GM12865 (cell line): ENCODE data around the gene PPP2R2B.

Experiments
- DNase-seq: peaks from one replicate; pipeline ENCODE4 v3.0.0; 2010; ENCODE audit warnings: low read depth
- H3K4me3 ChIP-seq: 2 replicates; pipeline ENCODE4 v1.5.1; 2011; ENCODE audit warnings: mild to moderate bottlenecking, low read depth, low read length, control low read depth
- CTCF ChIP-seq: IDR thresholded peaks from 2 replicates; pipeline ENCODE4 v1.5.1; 2011; ENCODE audit warnings: low read length, control low read depth, low read depth, inconsistent platforms; ENCODE audit not compliant: insufficient read depth; ENCODE audit errors: missing control alignments

The PPP2R2B gene

GRCh38 chr5:146653560-146653959 lies 225.0 kb downstream of the PPP2R2B start:
- TF ChIP-seq CTCF = no peak
- DNase-seq = no peak
- H3K4me3 ChIP-seq = no peak overlapping the region

- no peak for DNase-seq
- H3K4me3 ChIP-seq = no peak overlapping the region
- no peak for TF ChIP-seq CTCF
Measured at GRCh38 chr5:146652547-146652946, 226.0 kb downstream of the PPP2R2B start.

GRCh38 chr5:146647656-146648199 lies 230.8 kb downstream of the PPP2R2B start:
- H3K4me3 ChIP-seq = no peak overlapping the region
- TF ChIP-seq CTCF = no peak
- DNase-seq = no peak

- TF ChIP-seq CTCF = no peak
- H3K4me3 ChIP-seq = no peak overlapping the region
- DNase-seq = no peak
Measured at GRCh38 chr5:146646441-146646840, 232.1 kb downstream of the PPP2R2B start.

- TF ChIP-seq CTCF = no peak
- H3K4me3 ChIP-seq = no peak overlapping the region
- no peak for DNase-seq
Measured at GRCh38 chr5:146645342-146645741, 233.2 kb downstream of the PPP2R2B start.

GRCh38 chr5:146644831-146645230 lies 233.7 kb downstream of the PPP2R2B start:
- no peak for DNase-seq
- TF ChIP-seq CTCF = no peak
- no peak overlapping the region for H3K4me3 ChIP-seq

GRCh38 chr5:146643776-146644175 lies 234.8 kb downstream of the PPP2R2B start:
- TF ChIP-seq CTCF = no peak
- H3K4me3 ChIP-seq = no peak overlapping the region
- no peak for DNase-seq
